BLaER1 treated with 17β-estradiol and CSF1 and Interleukin-3, amounts not matched to agents 10 nM and 100 nM (cell line): ENCODE measurements around the gene ALPK3.

Source experiments
- H3K27ac ChIP-seq, 11 experiments: shearing (Covaris generic); formaldehyde crosslinking; 2 replicates each; pipeline ENCODE4 v1.8.1; 2022
- H3K27me3 ChIP-seq, 11 experiments: shearing (Covaris generic); formaldehyde crosslinking; 2 replicates each; pipeline ENCODE4 v1.8.1; 2022
- H3K36me3 ChIP-seq, 11 experiments: shearing (Covaris generic); formaldehyde crosslinking; 2 replicates each; pipeline ENCODE4 v1.8.1; 2022
- H3K4me1 ChIP-seq, 10 experiments: shearing (Covaris generic); formaldehyde crosslinking; 2 replicates each; pipeline ENCODE4 v1.8.1; 2022
- H3K4me2 ChIP-seq, 11 experiments: shearing (Covaris generic); formaldehyde crosslinking; 2 replicates each; pipeline ENCODE4 v1.8.1; 2022
- H3K4me3 ChIP-seq, 10 experiments: shearing (Covaris generic); formaldehyde crosslinking; 2 replicates each; pipeline ENCODE4 v1.8.1; 2022
- H3K9ac ChIP-seq, 11 experiments: shearing (Covaris generic); formaldehyde crosslinking; 2 replicates each; pipeline ENCODE4 v1.8.1; 2022
- H3K9me3 ChIP-seq, 11 experiments: shearing (Covaris generic); formaldehyde crosslinking; replicated peaks in 1 of 11; 2 replicates each; pipeline ENCODE4 v1.8.1; 2022
- H4K20me1 ChIP-seq, 11 experiments: shearing (Covaris generic); formaldehyde crosslinking; 2 replicates each; pipeline ENCODE4 v1.8.1; 2022
- Cebpa-rat ChIP-seq, 11 experiments: shearing (Covaris generic); IDR thresholded peaks; 2 replicates each; pipeline ENCODE4 v1.8.1; 2022

The ALPK3 gene, protein sequence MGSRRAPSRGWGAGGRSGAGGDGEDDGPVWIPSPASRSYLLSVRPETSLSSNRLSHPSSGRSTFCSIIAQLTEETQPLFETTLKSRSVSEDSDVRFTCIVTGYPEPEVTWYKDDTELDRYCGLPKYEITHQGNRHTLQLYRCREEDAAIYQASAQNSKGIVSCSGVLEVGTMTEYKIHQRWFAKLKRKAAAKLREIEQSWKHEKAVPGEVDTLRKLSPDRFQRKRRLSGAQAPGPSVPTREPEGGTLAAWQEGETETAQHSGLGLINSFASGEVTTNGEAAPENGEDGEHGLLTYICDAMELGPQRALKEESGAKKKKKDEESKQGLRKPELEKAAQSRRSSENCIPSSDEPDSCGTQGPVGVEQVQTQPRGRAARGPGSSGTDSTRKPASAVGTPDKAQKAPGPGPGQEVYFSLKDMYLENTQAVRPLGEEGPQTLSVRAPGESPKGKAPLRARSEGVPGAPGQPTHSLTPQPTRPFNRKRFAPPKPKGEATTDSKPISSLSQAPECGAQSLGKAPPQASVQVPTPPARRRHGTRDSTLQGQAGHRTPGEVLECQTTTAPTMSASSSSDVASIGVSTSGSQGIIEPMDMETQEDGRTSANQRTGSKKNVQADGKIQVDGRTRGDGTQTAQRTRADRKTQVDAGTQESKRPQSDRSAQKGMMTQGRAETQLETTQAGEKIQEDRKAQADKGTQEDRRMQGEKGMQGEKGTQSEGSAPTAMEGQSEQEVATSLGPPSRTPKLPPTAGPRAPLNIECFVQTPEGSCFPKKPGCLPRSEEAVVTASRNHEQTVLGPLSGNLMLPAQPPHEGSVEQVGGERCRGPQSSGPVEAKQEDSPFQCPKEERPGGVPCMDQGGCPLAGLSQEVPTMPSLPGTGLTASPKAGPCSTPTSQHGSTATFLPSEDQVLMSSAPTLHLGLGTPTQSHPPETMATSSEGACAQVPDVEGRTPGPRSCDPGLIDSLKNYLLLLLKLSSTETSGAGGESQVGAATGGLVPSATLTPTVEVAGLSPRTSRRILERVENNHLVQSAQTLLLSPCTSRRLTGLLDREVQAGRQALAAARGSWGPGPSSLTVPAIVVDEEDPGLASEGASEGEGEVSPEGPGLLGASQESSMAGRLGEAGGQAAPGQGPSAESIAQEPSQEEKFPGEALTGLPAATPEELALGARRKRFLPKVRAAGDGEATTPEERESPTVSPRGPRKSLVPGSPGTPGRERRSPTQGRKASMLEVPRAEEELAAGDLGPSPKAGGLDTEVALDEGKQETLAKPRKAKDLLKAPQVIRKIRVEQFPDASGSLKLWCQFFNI (N-terminal part only)

DNA sequence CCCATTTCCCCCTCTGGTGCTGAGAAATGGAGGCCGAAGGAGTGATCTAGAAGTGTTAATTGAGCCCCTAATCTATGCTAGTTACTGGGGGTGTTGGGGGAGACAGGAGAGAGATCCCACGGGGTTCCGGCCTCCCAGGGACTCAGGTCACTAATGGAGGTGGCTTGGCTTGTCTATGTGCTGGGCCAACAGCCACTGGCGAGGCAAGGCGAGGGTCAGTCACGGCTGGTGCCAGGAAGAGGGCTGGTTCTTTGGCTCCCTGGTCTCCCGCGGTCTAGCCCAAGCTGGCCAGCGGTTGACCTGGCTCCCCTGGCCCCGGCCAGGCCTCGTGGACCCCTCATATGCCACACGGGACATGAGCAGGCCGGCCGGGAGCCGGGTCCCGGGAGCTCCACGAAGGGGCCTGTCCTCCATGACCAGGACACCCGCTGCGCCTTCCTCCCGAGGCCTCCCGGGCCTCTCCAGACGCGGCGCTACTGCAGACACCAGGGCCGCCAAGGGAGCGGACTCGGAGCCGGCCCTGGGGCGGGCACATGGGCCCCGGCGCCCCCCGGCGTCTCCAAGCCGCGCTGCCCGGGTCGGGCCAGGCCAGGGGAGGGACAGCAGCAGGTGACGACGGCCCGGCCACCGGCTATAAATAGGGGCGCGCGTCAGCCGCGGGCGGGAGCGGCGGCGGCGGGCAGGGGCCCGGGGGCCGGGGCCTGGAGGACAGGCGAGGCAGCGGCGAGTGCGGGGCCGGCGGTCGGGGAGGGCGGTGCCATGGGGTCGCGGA is at the start of gene ALPK3:
TSS of gene ALPK3 (plus strand) at position 663 of the 772 bp plus-strand sequence. CDS start at position 760, 97 bp downstream.
- H3K27ac ChIP-seq = peak within 1 kb of the TSS in 6 of 11 experiments; percentile 6 to 59 (median 31); a peak in 8 of 22 replicates
- peak within 1 kb of the TSS; percentile 23 to 52 (median 44); a peak in 20 of 22 replicates for H3K4me2 ChIP-seq
- TF ChIP-seq Cebpa-rat (IDR thresholded peaks at IDR 0.05) = no peak

DNA sequence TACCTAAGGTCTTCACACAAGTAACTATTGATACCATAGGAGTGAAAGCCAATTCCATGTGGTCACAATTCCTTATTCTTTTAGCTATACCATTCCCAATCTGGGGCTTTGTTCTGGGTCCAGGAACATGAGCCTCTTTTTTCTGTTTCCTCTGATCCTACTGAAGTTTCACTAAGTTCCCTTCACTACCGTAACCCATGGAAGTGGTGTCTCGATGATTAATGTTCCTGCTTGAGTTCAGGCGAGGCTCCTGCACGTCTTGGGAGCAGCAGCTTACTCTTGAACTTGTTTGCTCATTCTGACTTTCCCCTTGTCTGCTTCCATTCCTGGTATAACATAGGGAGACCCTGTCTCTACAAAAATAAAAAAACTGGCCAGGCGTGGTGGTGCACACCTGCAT is 45.1 kb upstream of the ALPK3 start:
- Histone ChIP-seq H4K20me1 (peaks cover 0 to 99% (median 78%) of the 10 kb centered on the region in 11 experiments; a peak in 20 of 22 replicates), H3K27ac (peak overlapping the region in 1 of 11 experiments; percentile 28; a peak in 3 of 22 replicates), H3K4me2 (peak overlapping the region in 8 of 11 experiments; percentile 20 to 67 (median 30); a peak in 14 of 22 replicates), H3K9me3 (peaks cover 0 to 14% (median 5%) of the 10 kb centered on the region in 11 experiments; a peak in 8 of 22 replicates), H3K36me3 (peaks cover 65 to 100% (median 96%) of the 10 kb centered on the region in 11 experiments), H3K9ac (peak overlapping the region in 1 of 11 experiments; percentile 37; a peak in 2 of 22 replicates), H3K27me3 (no peaks in the 10 kb centered on the region), H3K4me1 (peaks cover 8 to 47% (median 17%) of the 10 kb centered on the region in 10 experiments; a peak in 18 of 20 replicates), H3K4me3 (no peak overlapping the region)
- no peak for TF ChIP-seq Cebpa-rat (IDR thresholded peaks at IDR 0.05)

More for the DNA sequence above, at the start of gene ALPK3:
- Histone ChIP-seq H3K9ac (no peak within 1 kb of the TSS), H3K27me3 (no peaks in the 10 kb centered on the region), H4K20me1 (no peaks in the 10 kb centered on the region), H3K36me3 (no peaks in the 10 kb centered on the region), H3K4me1 (peaks cover 12 to 29% (median 24%) of the 10 kb centered on the region in 10 experiments), H3K4me3 (no peak within 1 kb of the TSS), H3K9me3 (peaks cover 0 to 4% (median 0%) of the 10 kb centered on the region in 11 experiments; a peak in 2 of 22 replicates)

DNA sequence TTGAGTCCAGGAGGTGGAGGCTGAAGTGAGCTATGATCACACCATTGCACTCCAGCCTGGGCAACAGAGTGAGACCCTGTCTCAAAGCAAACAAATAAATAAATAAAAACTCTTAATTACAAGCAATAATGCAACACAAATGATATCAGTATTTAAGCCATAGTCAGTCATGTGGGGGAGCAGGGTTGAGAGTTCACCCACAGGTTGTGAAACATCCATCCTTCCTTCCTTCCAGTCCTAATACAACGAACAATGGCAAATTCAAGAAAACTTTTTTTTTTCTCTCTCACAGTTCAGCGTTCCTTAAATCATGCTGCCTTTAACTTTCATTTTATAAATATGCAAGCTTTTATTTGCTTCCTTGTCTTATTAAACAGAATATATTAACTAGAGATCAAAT is 44.7 kb upstream of the ALPK3 start:
- Histone ChIP-seq H3K9me3 (peaks cover 0 to 14% (median 5%) of the 10 kb centered on the region in 11 experiments; a peak in 8 of 22 replicates), H3K4me3 (no peak overlapping the region), H3K36me3 (peaks cover 60 to 99% (median 93%) of the 10 kb centered on the region in 11 experiments), H4K20me1 (peaks cover 0 to 99% (median 78%) of the 10 kb centered on the region in 11 experiments; a peak in 20 of 22 replicates), H3K27me3 (no peaks in the 10 kb centered on the region), H3K4me2 (peak overlapping the region in 8 of 11 experiments; percentile 20 to 67 (median 30); a peak in 13 of 22 replicates), H3K9ac (peak overlapping the region in 1 of 11 experiments; percentile 1; a peak in 1 of 22 replicates), H3K4me1 (peaks cover 8 to 47% (median 17%) of the 10 kb centered on the region in 10 experiments; a peak in 18 of 20 replicates), H3K27ac (peak overlapping the region in 1 of 11 experiments; percentile 28; a peak in 4 of 22 replicates)
- no peak for TF ChIP-seq Cebpa-rat (IDR thresholded peaks at IDR 0.05)

DNA sequence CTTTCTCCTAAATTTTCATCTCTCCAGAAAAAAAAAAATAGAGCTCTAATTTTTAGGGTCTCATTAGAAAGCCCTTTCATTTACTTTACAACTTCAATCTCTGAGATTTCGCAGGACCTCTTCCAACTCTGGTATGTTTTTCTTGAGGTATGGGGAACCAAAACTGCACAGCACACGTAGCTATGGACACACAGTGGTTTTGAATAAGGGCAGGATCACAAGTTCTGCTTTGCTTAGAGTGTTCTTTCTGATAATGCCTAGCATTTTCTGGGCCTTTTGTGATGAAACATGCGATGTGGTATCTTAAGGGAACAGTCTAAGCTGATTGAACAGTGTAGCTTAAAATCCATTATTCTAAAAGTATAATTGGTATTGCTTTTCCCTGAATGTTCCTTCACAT is 43.4 kb upstream of the ALPK3 start:
- Histone ChIP-seq H3K4me2 (peak overlapping the region in 3 of 11 experiments; percentile 10 to 56 (median 26); a peak in 5 of 22 replicates), H3K9ac (no peak overlapping the region), H3K4me1 (peaks cover 8 to 47% (median 17%) of the 10 kb centered on the region in 10 experiments; a peak in 18 of 20 replicates), H3K4me3 (no peak overlapping the region), H3K9me3 (peaks cover 0 to 14% (median 5%) of the 10 kb centered on the region in 11 experiments; a peak in 8 of 22 replicates), H4K20me1 (peaks cover 5 to 99% (median 84%) of the 10 kb centered on the region in 11 experiments; a peak in 20 of 22 replicates), H3K36me3 (peaks cover 56 to 99% (median 90%) of the 10 kb centered on the region in 11 experiments), H3K27me3 (no peaks in the 10 kb centered on the region), H3K27ac (peak overlapping the region in 3 of 11 experiments; percentile 28 to 46 (median 43); a peak in 2 of 22 replicates)
- TF ChIP-seq Cebpa-rat (IDR thresholded peaks at IDR 0.05) = no peak

DNA sequence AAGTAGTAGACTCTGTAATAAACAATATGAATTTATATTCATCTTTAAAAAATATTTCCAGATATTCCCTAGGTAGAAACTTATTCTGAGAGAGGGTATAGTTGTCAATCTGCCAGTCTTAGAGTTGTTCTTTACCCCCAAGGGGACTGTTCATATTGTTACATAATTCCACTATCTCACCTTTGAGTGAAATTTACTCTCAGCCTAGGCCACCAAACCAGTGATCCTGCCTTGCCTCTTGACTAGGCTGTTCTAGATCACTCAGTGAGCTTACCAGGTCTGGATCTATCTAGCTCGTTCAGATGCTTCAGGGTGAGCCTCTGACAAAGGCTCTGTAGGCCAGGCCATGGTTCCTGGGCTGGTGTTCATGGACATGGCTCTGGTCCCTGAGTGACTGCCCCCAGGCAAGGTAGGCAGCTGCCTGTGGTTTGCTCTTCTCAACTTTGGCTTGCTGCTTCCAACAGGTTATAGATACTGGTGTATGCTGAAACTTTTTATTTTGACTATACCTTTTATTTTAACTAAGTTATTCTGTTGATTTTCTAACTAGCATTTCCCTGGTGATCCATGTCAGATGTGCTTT is 41.2 kb upstream of the ALPK3 start:
- TF ChIP-seq Cebpa-rat (IDR thresholded peaks at IDR 0.05) = no peak
- Histone ChIP-seq H3K4me3 (no peak overlapping the region), H3K27me3 (no peaks in the 10 kb centered on the region), H3K27ac (no peak overlapping the region; a peak in 1 of 22 replicates), H3K36me3 (peaks cover 46 to 99% (median 89%) of the 10 kb centered on the region in 11 experiments), H4K20me1 (peaks cover 15 to 99% (median 86%) of the 10 kb centered on the region in 11 experiments; a peak in 21 of 22 replicates), H3K4me2 (no peak overlapping the region), H3K9ac (no peak overlapping the region), H3K4me1 (peaks cover 8 to 42% (median 16%) of the 10 kb centered on the region in 10 experiments; a peak in 18 of 20 replicates), H3K9me3 (peaks cover 0 to 14% (median 5%) of the 10 kb centered on the region in 11 experiments; a peak in 8 of 22 replicates)

DNA sequence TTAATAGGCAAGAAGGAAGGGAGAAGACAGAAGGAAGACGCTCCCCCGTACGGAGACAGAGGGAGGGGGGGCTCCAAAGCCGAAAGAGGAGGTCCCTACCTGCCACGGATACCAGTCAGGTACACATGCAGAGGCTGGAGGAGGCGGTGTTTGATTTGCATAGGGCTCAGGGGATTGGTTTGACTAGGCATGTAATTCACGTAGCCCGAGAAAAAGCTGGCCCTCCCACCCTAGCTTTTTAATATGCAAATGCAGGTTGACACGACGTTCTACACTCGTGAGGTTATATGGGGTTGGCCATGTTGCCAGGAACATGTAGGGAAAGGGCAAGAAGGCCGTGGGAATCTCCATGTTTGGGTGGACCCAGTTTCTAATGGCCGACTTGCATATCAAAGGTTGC is 39.0 kb upstream of the ALPK3 start:
- H3K36me3 ChIP-seq = peaks cover 61 to 99% (median 89%) of the 10 kb centered on the region in 11 experiments
- no peak overlapping the region for H3K4me2 ChIP-seq
- peaks cover 18 to 100% (median 87%) of the 10 kb centered on the region in 11 experiments; a peak in 20 of 22 replicates for H4K20me1 ChIP-seq
- no peak overlapping the region for H3K4me3 ChIP-seq
- H3K27ac ChIP-seq = no peak overlapping the region
- no peaks in the 10 kb centered on the region for H3K27me3 ChIP-seq
- peaks cover 0 to 14% (median 5%) of the 10 kb centered on the region in 11 experiments; a peak in 8 of 22 replicates for H3K9me3 ChIP-seq
- no peak for TF ChIP-seq Cebpa-rat (IDR thresholded peaks at IDR 0.05)
- no peak overlapping the region for H3K9ac ChIP-seq
- peaks cover 0 to 20% (median 0%) of the 10 kb centered on the region in 10 experiments; a peak in 9 of 20 replicates for H3K4me1 ChIP-seq

DNA sequence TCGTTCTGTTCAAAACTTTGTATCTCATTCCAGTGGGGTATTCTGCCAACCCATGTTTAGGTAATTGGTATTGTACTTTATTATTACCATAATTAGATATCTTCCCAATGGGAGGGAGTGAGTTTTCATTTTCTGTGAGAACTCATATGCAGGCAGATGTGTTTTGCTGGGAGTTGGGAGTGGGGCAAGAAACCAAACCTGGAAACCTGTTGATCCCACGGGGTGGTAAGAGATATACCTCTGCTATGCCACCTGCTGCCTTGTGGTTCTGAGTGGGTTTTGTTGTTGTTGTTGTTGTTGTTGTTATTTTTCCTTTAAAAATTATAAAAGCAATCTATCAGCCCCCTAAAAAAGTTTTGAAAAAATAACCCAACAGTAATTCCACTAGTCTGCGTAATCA is 36.7 kb upstream of the ALPK3 start:
- no peak overlapping the region for H3K27ac ChIP-seq
- H4K20me1 ChIP-seq = peaks cover 28 to 100% (median 97%) of the 10 kb centered on the region in 11 experiments; a peak in 21 of 22 replicates
- H3K9ac ChIP-seq = no peak overlapping the region
- H3K36me3 ChIP-seq = peaks cover 67 to 99% (median 92%) of the 10 kb centered on the region in 11 experiments
- no peak overlapping the region for H3K4me2 ChIP-seq
- peaks cover 0 to 11% (median 0%) of the 10 kb centered on the region in 10 experiments; a peak in 7 of 20 replicates for H3K4me1 ChIP-seq
- H3K9me3 ChIP-seq = no peaks in the 10 kb centered on the region
- H3K4me3 ChIP-seq = no peak overlapping the region
- TF ChIP-seq Cebpa-rat (IDR thresholded peaks at IDR 0.05) = no peak
- no peaks in the 10 kb centered on the region for H3K27me3 ChIP-seq
